Measurements from ENCODE around the gene KIAA0586.
"Not testable (repeated sequence)": the region's sequence is repeated elsewhere in the genome, so short reads cannot be mapped to it uniquely, and the experiment has no call there.

The KIAA0586 gene

GRCh38 chr14:58427281-58428117 is at the start of gene KIAA0586, which contains the start of gene TIMM9:
TSS of gene KIAA0586 (plus strand) at chr14:58427719. CDS start at chr14:58428265, 546 bp downstream.
TSS of gene TIMM9 (minus strand) at chr14:58427531. CDS start at chr14:58411945, 15,586 bp downstream.
- peak; percentile 94 for DNase-seq (ENCODE audit: low spot score)

- no peak for DNase-seq (ENCODE audit: low spot score)
Measured at GRCh38 chr14:58390830-58391229, 36.7 kb upstream of the KIAA0586 start.

GRCh38 chr14:58395562-58395811 is 32.0 kb upstream of the KIAA0586 start:
- DNase-seq (ENCODE audit: low spot score), result no peak

- DNase-seq (ENCODE audit: low spot score), result peak; percentile 89
Measured at GRCh38 chr14:58395812-58396788, 31.4 kb upstream of the KIAA0586 start, which contains the start of gene TOMM20L. TSS of gene TOMM20L (plus strand) at chr14:58395930. CDS start at chr14:58395958, 28 bp downstream.

GRCh38 chr14:58397156-58397555 is 30.4 kb upstream of the KIAA0586 start:
- DNase-seq (ENCODE audit: low spot score), result no peak

GRCh38 chr14:58398495-58398894 is 29.0 kb upstream of the KIAA0586 start:
- DNase-seq (ENCODE audit: low spot score), result no peak

- DNase-seq (ENCODE audit: low spot score), result no peak
Measured at GRCh38 chr14:58398895-58399294, 28.6 kb upstream of the KIAA0586 start.

- DNase-seq (ENCODE audit: low spot score), result no peak
Measured at GRCh38 chr14:58401587-58401986, 25.9 kb upstream of the KIAA0586 start.

GRCh38 chr14:58408681-58409215 is 18.8 kb upstream of the KIAA0586 start:
- DNase-seq (ENCODE audit: low spot score), result no peak

GRCh38 chr14:58414845-58415244 is 12.7 kb upstream of the KIAA0586 start:
- DNase-seq (ENCODE audit: low spot score), result no peak

GRCh38 chr14:58415636-58416547 is 11.6 kb upstream of the KIAA0586 start:
- DNase-seq (ENCODE audit: low spot score), result no peak

- not testable (repeated sequence) for DNase-seq (ENCODE audit: low spot score)
Measured at GRCh38 chr14:58416934-58417333, 10.6 kb upstream of the KIAA0586 start.

- peak; percentile 81 for DNase-seq (ENCODE audit: low spot score)
Measured at GRCh38 chr14:58426670-58427280, 744 bp upstream of the KIAA0586 start.

GRCh38 chr14:58428118-58428683 is 682 bp downstream of the KIAA0586 start:
- no peak for DNase-seq (ENCODE audit: low spot score)

- DNase-seq (ENCODE audit: low spot score), result no peak
Measured at GRCh38 chr14:58430156-58430555, 2.6 kb downstream of the KIAA0586 start.

GRCh38 chr14:58439476-58439875 is 12.0 kb downstream of the KIAA0586 start:
- no peak for DNase-seq (ENCODE audit: low spot score)

GRCh38 chr14:58444627-58445026 is 17.1 kb downstream of the KIAA0586 start:
- no peak for DNase-seq (ENCODE audit: low spot score)

- no peak for DNase-seq (ENCODE audit: low spot score)
Measured at GRCh38 chr14:58455593-58456265, 28.2 kb downstream of the KIAA0586 start.

GRCh38 chr14:58460772-58461171 is 33.3 kb downstream of the KIAA0586 start:
- no peak for DNase-seq (ENCODE audit: low spot score)

GRCh38 chr14:58463147-58463546 is 35.6 kb downstream of the KIAA0586 start:
- DNase-seq (ENCODE audit: low spot score), result no peak
